K562 (cell line): Measurements from ENCODE around the gene DNAJC18. TPM values are rescaled to one million over a fixed set of nuclear protein-coding genes. Genes with fewer than 3 reads are reported as not detected.

ENCODE experiments used
- ATF1 ChIP-seq, 2 experiments: fragments of 450-650 bp in 1 of 2; IDR thresholded peaks; 2 replicates each; pipeline ENCODE4 v1.6.1; 2016; ENCODE audit warnings: missing compliant biosample characterization in 1 of 2, missing genetic modification characterization in 1 of 2
- BHLHE40 ChIP-seq: IDR thresholded peaks from 2 replicates; pipeline ENCODE4 v1.6.1; 2011; ENCODE audit warnings: low read length, improper control_type of control experiment
- CBFB ChIP-seq: sonication (generic); formaldehyde crosslinking; IDR thresholded peaks from 2 replicates; pipeline ENCODE4 v1.4.0; 2020; ENCODE audit warnings: mild to moderate bottlenecking, missing genetic modification reagents
- CBX5 ChIP-seq: IDR thresholded peaks from 2 replicates; pipeline ENCODE4 v1.6.1; 2014; ENCODE audit warnings: low read depth, borderline replicate concordance
- DACH1 ChIP-seq: fragments of 450-650 bp; IDR thresholded peaks from 2 replicates; pipeline ENCODE4 v1.6.1; 2018; ENCODE audit not compliant: partially characterized antibody
- EP300 ChIP-seq: IDR thresholded peaks from 2 replicates; pipeline ENCODE4 v1.6.1; 2012; ENCODE audit warnings: low read length, improper control_type of control experiment
- GTF2F1 ChIP-seq: IDR thresholded peaks from 2 replicates; pipeline ENCODE4 v1.6.1; 2011; ENCODE audit warnings: low read depth, low read length, improper control_type of control experiment
- HDAC1 ChIP-seq, 2 experiments: fragments of 450-650 bp; IDR thresholded peaks; 2 replicates each; pipeline ENCODE4 v1.6.1; 2016 to 2017; ENCODE audit warnings: inconsistent platforms in 1 of 2, mild to moderate bottlenecking in 1 of 2, moderate library complexity in 1 of 2
- HLTF ChIP-seq: fragments of 450-650 bp; IDR thresholded peaks from 2 replicates; pipeline ENCODE4 v1.6.1; 2016
- HSF4 ChIP-seq: fragments of 250-450 bp; sonication (Bioruptor Pico); IDR thresholded peaks from 2 replicates; pipeline ENCODE4 v2.1.2; 2022; ENCODE audit warnings: mild to moderate bottlenecking, moderate library complexity, borderline replicate concordance
- NELFE ChIP-seq: IDR thresholded peaks from 2 replicates; pipeline ENCODE4 v1.6.1; 2011; ENCODE audit warnings: mild to moderate bottlenecking; ENCODE audit not compliant: insufficient read depth, insufficient read length
- THRAP3 ChIP-seq: fragments of 450-650 bp; IDR thresholded peaks from 2 replicates; pipeline ENCODE4 v1.6.1; 2016; ENCODE audit warnings: mild to moderate bottlenecking, inconsistent platforms, borderline replicate concordance
- ZFP1 ChIP-seq: fragments of 450-650 bp; formaldehyde crosslinking; IDR thresholded peaks from 2 replicates; pipeline ENCODE4 v1.4.0; 2020; ENCODE audit warnings: mild to moderate bottlenecking, mixed read lengths
- ZMIZ1 ChIP-seq, 2 experiments: fragments of 150-350 bp in 1 of 2; IDR thresholded peaks; 2 replicates each; pipeline ENCODE4 v1.6.1; 2012 to 2016; ENCODE audit warnings: low read depth in 2 of 2, low read length in 2 of 2, mild to moderate bottlenecking in 1 of 2, moderate library complexity in 1 of 2
- ZNF12 ChIP-seq: sonication (generic); formaldehyde crosslinking; IDR thresholded peaks from 2 replicates; pipeline ENCODE4 v1.4.0; 2020; ENCODE audit warnings: mild to moderate bottlenecking, missing genetic modification reagents
- ZNF146 ChIP-seq: IDR thresholded peaks from one replicate; pipeline ENCODE4 v1.6.1; 2018; ENCODE audit warnings: missing compliant biosample characterization; ENCODE audit not compliant: unreplicated experiment
- ZNF24 ChIP-seq: fragments of 450-650 bp; IDR thresholded peaks from 2 replicates; pipeline ENCODE4 v1.6.1; 2016
- ZNF324 ChIP-seq: fragments of 250-450 bp; sonication (Bioruptor Pico); IDR thresholded peaks from 2 replicates; pipeline ENCODE4 v1.4.0; 2020; ENCODE audit warnings: mild to moderate bottlenecking
- ZNF589 ChIP-seq: fragments of 200-800 bp; sonication (Bioruptor generic); IDR thresholded peaks from 2 replicates; pipeline ENCODE4 v1.6.1; 2016; ENCODE audit warnings: low read depth, missing genetic modification characterization, missing compliant biosample characterization
- ZNF707 ChIP-seq: fragments of 250-450 bp; sonication (Bioruptor Pico); conservative IDR thresholded peaks from 2 replicates; pipeline ENCODE4 v1.8.0; 2022; ENCODE audit warnings: inconsistent platforms, mild to moderate bottlenecking, moderate library complexity
- polyA plus RNA-seq, 8 experiments: library from polyadenylated mRNA; depleted of rRNA in 4 of 8; stranded (reverse) in 5 of 8; unstranded in 3 of 8; fragments of >200 nt; fragmentation: Nextera tagmentation in 2 of 8; fragmentation: Illumina TruSeq in 1 of 8; extraction: Ambion mirVana in 2 of 8; extraction: Trizol in 1 of 8; gene quantifications; 2 replicates each; pipeline versions ENCODE4 v1.2.1 to v1.2.3, GENCODE V29; 2011 to 2014; ENCODE audit warnings: inconsistent platforms in 1 of 8, missing spikeins in 1 of 8
- total RNA-seq, 7 experiments: library from RNA; depleted of rRNA in 6 of 7; stranded (reverse); fragments of >200 nt in 6 of 7; fragmentation: Illumina TruSeq in 2 of 7; extraction: Trizol in 2 of 7; gene quantifications; 2 replicates each; pipeline versions ENCODE4 v1.2.1 to v1.2.3, GENCODE V29; 2011 to 2021; ENCODE audit warnings: low replicate concordance in 1 of 7
- TF ChIP-seq, protein P1 (sequence below): IDR thresholded peaks from 3 replicates; pipeline ENCODE4 v1.6.1; 2011; ENCODE audit warnings: borderline replicate concordance, mild to moderate bottlenecking; ENCODE audit not compliant: insufficient read length, insufficient read depth
- TF ChIP-seq, protein P2 (sequence below): fragments of 450-650 bp; formaldehyde crosslinking; IDR thresholded peaks from 2 replicates; pipeline ENCODE4 v1.4.0; 2020; ENCODE audit warnings: mild to moderate bottlenecking

DNAJC18 gene
- total and polyA plus RNA-seq, 9 of the 15 experiments (the other 6 are each of a cell fraction or from before 2014, with no cell fraction given), result 1.5 to 13.3 (median 7.5) TPM

DNA sequence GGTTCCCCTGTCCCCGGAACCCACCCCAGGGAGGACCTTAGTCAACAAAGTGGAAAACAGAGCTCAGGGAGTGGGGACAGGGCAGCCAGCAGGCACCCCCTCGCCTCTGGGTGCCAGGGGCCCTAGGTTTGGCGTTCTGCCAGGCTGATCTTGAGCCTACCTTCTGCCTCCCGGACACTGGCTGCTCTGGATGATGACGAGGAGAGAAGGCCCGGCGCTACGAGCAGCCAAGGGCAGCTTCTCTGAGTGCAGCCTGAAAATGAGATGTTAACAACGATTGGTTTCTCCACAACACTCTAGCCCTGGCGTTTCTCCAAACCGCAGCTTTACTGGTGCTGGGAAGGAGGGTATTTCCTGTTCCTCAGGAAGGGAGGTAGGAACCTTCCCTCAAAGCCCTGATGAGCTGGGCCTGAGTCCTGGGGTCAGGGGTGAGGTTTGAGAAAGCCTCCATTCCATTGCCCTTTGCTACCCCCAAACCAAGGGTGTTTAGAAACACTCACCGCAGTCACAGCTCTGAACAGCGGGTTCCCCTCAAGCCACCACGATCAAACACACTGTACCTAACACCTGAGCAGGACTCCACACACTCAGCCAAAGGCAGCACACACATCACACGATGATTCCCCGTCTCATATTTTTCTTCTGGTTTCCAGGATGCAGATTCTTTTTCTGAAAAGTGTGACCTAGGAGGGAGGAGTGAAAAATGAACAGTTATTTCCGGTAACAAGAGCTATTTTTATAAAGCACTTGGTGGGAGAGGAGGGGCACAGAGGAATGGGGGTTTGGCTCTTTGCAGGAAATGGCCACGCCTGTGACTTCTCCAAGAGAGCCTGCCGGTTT, 42.9 kb upstream of the DNAJC18 start, which contains the start of gene STING1 (continued):
- TF ChIP-seq CBX5 (no peak), HDAC1 (IDR thresholded peaks at IDR 0.05) (no peak), THRAP3 (no peak; the same call in 1 of the 2 replicates), ZNF707 (CRISPR knock-in tag) (no peak), ZNF12 (CRISPR knock-in tag) (no peak), ZNF589 (CRISPR knock-in tag) (peak; percentile 97), ATF1 (CRISPR knock-in tag; IDR thresholded peaks at IDR 0.05) (no peak), ATF1 (tag; IDR thresholded peaks at IDR 0.05) (peak; percentile 81), DACH1 (no peak), HLTF (no peak), HSF4 (CRISPR knock-in tag) (no peak), CBFB (peak; percentile 85), ZMIZ1 (IDR thresholded peaks at IDR 0.05; ENCODE audit: low read depth in 2 of 2, low read length in 2 of 2) (no peak), BHLHE40 (0 out of 2 replicates have a peak, but pooled peaks have one; percentile 3), ZFP1 (CRISPR knock-in tag) (no peak), GTF2F1 (0 out of 2 replicates have a peak, but pooled peaks have one; percentile 60), EP300 (peak; percentile 46; the same call in 1 of the 2 replicates), NELFE (no peak), ZNF146 (CRISPR knock-in tag) (no peak), ZNF324 (CRISPR knock-in tag) (no peak), ZNF24 (peak; percentile 36; the same call in 1 of the 2 replicates)
- TF ChIP-seq, protein P1, sequence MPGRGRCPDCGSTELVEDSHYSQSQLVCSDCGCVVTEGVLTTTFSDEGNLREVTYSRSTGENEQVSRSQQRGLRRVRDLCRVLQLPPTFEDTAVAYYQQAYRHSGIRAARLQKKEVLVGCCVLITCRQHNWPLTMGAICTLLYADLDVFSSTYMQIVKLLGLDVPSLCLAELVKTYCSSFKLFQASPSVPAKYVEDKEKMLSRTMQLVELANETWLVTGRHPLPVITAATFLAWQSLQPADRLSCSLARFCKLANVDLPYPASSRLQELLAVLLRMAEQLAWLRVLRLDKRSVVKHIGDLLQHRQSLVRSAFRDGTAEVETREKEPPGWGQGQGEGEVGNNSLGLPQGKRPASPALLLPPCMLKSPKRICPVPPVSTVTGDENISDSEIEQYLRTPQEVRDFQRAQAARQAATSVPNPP, result no peak
- TF ChIP-seq, protein P2, sequence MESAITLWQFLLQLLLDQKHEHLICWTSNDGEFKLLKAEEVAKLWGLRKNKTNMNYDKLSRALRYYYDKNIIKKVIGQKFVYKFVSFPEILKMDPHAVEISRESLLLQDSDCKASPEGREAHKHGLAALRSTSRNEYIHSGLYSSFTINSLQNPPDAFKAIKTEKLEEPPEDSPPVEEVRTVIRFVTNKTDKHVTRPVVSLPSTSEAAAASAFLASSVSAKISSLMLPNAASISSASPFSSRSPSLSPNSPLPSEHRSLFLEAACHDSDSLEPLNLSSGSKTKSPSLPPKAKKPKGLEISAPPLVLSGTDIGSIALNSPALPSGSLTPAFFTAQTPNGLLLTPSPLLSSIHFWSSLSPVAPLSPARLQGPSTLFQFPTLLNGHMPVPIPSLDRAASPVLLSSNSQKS (CRISPR knock-in tag), result no peak
